Measurements from ENCODE around the gene STIM2.

The STIM2 gene

GRCh38 chr4:27055221-27055760, 194.7 kb downstream of the STIM2 start:
- Histone ChIP-seq H3K79me2 (ENCODE audit: insufficient read depth, low read length) (no peaks in the 10 kb centered on the region), H4K20me1 (ENCODE audit: insufficient read depth, low read length) (no peaks in the 10 kb centered on the region), H3K36me3 (ENCODE audit: insufficient read depth, low read length) (no peaks in the 10 kb centered on the region), H3K4me1 (ENCODE audit: insufficient read depth, low read length) (no peaks in the 10 kb centered on the region), H3K4me2 (ENCODE audit: insufficient read depth, low read length) (no peak overlapping the region), H3K27ac (ENCODE audit: low read length) (no peak overlapping the region), H3K27me3 (ENCODE audit: insufficient read depth, low read length, poor library complexity) (peaks cover 7% of the 10 kb centered on the region), H3K9me3 (ENCODE audit: insufficient read depth, low read length, severe bottlenecking) (no peaks in the 10 kb centered on the region), H3K9ac (ENCODE audit: low read depth, low read length) (no peak overlapping the region), H2AFZ (ENCODE audit: low read depth, low read length) (no peak overlapping the region), H3K4me3 (ENCODE audit: low read depth in 1 of 2, low read length in 2 of 2) (no peak overlapping the region)
- ATAC-seq (ENCODE audit: insufficient read depth, low read depth) (no peak), DNase-seq (no peak)
- TF ChIP-seq, protein P1, sequence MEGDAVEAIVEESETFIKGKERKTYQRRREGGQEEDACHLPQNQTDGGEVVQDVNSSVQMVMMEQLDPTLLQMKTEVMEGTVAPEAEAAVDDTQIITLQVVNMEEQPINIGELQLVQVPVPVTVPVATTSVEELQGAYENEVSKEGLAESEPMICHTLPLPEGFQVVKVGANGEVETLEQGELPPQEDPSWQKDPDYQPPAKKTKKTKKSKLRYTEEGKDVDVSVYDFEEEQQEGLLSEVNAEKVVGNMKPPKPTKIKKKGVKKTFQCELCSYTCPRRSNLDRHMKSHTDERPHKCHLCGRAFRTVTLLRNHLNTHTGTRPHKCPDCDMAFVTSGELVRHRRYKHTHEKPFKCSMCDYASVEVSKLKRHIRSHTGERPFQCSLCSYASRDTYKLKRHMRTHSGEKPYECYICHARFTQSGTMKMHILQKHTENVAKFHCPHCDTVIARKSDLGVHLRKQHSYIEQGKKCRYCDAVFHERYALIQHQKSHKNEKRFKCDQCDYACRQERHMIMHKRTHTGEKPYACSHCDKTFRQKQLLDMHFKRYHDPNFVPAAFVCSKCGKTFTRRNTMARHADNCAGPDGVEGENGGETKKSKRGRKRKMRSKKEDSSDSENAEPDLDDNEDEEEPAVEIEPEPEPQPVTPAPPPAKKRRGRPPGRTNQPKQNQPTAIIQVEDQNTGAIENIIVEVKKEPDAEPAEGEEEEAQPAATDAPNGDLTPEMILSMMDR (IDR thresholded peaks at IDR 0.05; ENCODE audit: borderline replicate concordance, extremely low read depth, low read length, poor library complexity, severe bottlenecking), result no peak
- no peak for TF ChIP-seq EZH2 (IDR thresholded peaks at IDR 0.05; ENCODE audit: borderline replicate concordance, low read depth, low read length, severe bottlenecking)

DNA sequence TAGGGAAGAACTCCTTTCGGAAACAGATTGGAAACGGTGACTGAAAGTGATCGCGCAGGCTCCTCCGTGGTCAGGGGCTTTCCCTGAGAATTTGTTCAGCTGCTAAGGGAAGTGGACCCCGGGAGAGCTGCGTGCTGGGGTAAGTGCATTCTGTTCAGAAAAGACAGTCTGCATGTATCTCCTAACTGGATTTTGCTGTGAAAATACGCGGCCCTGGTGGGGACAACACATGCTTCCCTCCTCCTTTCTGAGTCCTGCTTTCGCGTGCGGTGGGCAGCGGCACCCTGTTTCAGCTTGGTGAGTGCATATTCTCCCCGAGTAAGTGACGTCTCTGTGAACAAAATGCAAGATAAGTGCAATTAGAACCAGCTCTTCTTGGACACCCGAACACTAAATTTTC, 195.6 kb downstream of the STIM2 start:
- ATAC-seq (ENCODE audit: insufficient read depth, low read depth), result no peak
- no peak overlapping the region for H2AFZ ChIP-seq (ENCODE audit: low read depth, low read length)

GRCh38 chr4:27057053-27057452, 196.4 kb downstream of the STIM2 start:
- Histone ChIP-seq H4K20me1 (ENCODE audit: insufficient read depth, low read length) (no peaks in the 10 kb centered on the region), H3K79me2 (ENCODE audit: insufficient read depth, low read length) (no peaks in the 10 kb centered on the region), H3K9me3 (ENCODE audit: insufficient read depth, low read length, severe bottlenecking) (no peaks in the 10 kb centered on the region), H2AFZ (ENCODE audit: low read depth, low read length) (no peak overlapping the region), H3K27me3 (ENCODE audit: insufficient read depth, low read length, poor library complexity) (peaks cover 6% of the 10 kb centered on the region), H3K9ac (ENCODE audit: low read depth, low read length) (no peak overlapping the region), H3K4me3 (ENCODE audit: low read depth in 1 of 2, low read length in 2 of 2) (no peak overlapping the region), H3K4me2 (ENCODE audit: insufficient read depth, low read length) (no peak overlapping the region), H3K4me1 (ENCODE audit: insufficient read depth, low read length) (no peaks in the 10 kb centered on the region), H3K27ac (ENCODE audit: low read length) (no peak overlapping the region), H3K36me3 (ENCODE audit: insufficient read depth, low read length) (no peaks in the 10 kb centered on the region)
- TF ChIP-seq, protein P1 (IDR thresholded peaks at IDR 0.05; ENCODE audit: borderline replicate concordance, extremely low read depth, low read length, poor library complexity, severe bottlenecking), result no peak
- TF ChIP-seq EZH2 (IDR thresholded peaks at IDR 0.05; ENCODE audit: borderline replicate concordance, low read depth, low read length, severe bottlenecking), result no peak
- no peak for DNase-seq
- ATAC-seq (ENCODE audit: insufficient read depth, low read depth), result no peak

More for the DNA sequence above, 195.6 kb downstream of the STIM2 start:
- no peak for DNase-seq
- Histone ChIP-seq H3K4me2 (ENCODE audit: insufficient read depth, low read length) (no peak overlapping the region), H3K79me2 (ENCODE audit: insufficient read depth, low read length) (no peaks in the 10 kb centered on the region), H3K36me3 (ENCODE audit: insufficient read depth, low read length) (no peaks in the 10 kb centered on the region), H3K4me1 (ENCODE audit: insufficient read depth, low read length) (no peaks in the 10 kb centered on the region), H3K27ac (ENCODE audit: low read length) (no peak overlapping the region), H3K27me3 (ENCODE audit: insufficient read depth, low read length, poor library complexity) (peaks cover 7% of the 10 kb centered on the region), H3K9me3 (ENCODE audit: insufficient read depth, low read length, severe bottlenecking) (no peaks in the 10 kb centered on the region), H4K20me1 (ENCODE audit: insufficient read depth, low read length) (no peaks in the 10 kb centered on the region), H3K4me3 (ENCODE audit: low read depth in 1 of 2, low read length in 2 of 2) (no peak overlapping the region), H3K9ac (ENCODE audit: low read depth, low read length) (no peak overlapping the region)
- TF ChIP-seq EZH2 (IDR thresholded peaks at IDR 0.05; ENCODE audit: borderline replicate concordance, low read depth, low read length, severe bottlenecking), result no peak
- TF ChIP-seq, protein P1 (IDR thresholded peaks at IDR 0.05; ENCODE audit: borderline replicate concordance, extremely low read depth, low read length, poor library complexity, severe bottlenecking), result no peak

Data from DND-41 (cell line).